GM11168 (cell line): Measurements from ENCODE around the gene OLFM1.

Experiments
- in situ Hi-C: fragments of 300-500 bp; cut with MboI; formaldehyde crosslinking; loops from one replicate; pipeline ENCODE4 v1.12.0; 2022; ENCODE audit warnings: low sequenced_read_pairs; ENCODE audit not compliant: unreplicated experiment

The OLFM1 gene

GRCh38 chr9:135086597-135087488 lies 625 bp upstream of the OLFM1 start:
- in situ Hi-C loops, result no loop called here

GRCh38 chr9:135087899-135088347 lies 455 bp downstream of the OLFM1 start:
- in situ Hi-C loops, result no loop called here

GRCh38 chr9:135088348-135088978 lies 995 bp downstream of the OLFM1 start:
- in situ Hi-C loops, result no loop called here

- in situ Hi-C loops, result no loop called here
These were observed 1.7 kb downstream of the OLFM1 start for GRCh38 chr9:135088979-135089847.

GRCh38 chr9:135090081-135090480 lies 2.6 kb downstream of the OLFM1 start:
- in situ Hi-C loops, result no loop called here

- in situ Hi-C loops, result no loop called here
These were observed 3.1 kb downstream of the OLFM1 start for GRCh38 chr9:135090547-135090946.

- in situ Hi-C loops, result no loop called here
These were observed 4.1 kb downstream of the OLFM1 start for GRCh38 chr9:135091545-135091944.

- in situ Hi-C loops, result no loop called here
These were observed 5.6 kb downstream of the OLFM1 start for GRCh38 chr9:135093111-135093510.

- in situ Hi-C loops, result no loop called here
These were observed 6.6 kb downstream of the OLFM1 start for GRCh38 chr9:135093911-135094584.

GRCh38 chr9:135095470-135096407 lies 8.3 kb downstream of the OLFM1 start:
- in situ Hi-C loops, result no loop called here

- in situ Hi-C loops, result no loop called here
These were observed 9.0 kb downstream of the OLFM1 start for GRCh38 chr9:135096408-135096895.

GRCh38 chr9:135098400-135099105 lies 11.1 kb downstream of the OLFM1 start:
- in situ Hi-C loops, result no loop called here

GRCh38 chr9:135099574-135099973 lies 12.1 kb downstream of the OLFM1 start:
- in situ Hi-C loops, result no loop called here

- in situ Hi-C loops, result no loop called here
These were observed 12.8 kb downstream of the OLFM1 start for GRCh38 chr9:135100241-135100681.

- in situ Hi-C loops, result no loop called here
These were observed 13.4 kb downstream of the OLFM1 start for GRCh38 chr9:135100725-135101410.

- in situ Hi-C loops, result no loop called here
These were observed 14.0 kb downstream of the OLFM1 start for GRCh38 chr9:135101486-135101885.

- in situ Hi-C loops, result no loop called here
These were observed 14.5 kb downstream of the OLFM1 start for GRCh38 chr9:135101926-135102325.

GRCh38 chr9:135102331-135102730 lies 14.9 kb downstream of the OLFM1 start:
- in situ Hi-C loops, result no loop called here
